ENCODE results near the gene PCNX2. TPM values are rescaled to one million over a fixed set of nuclear protein-coding genes. Genes with fewer than 3 reads are reported as not detected.
A peak's percentile ranks its signal among the peaks of the same experiment; 100 is the strongest.

Gene PCNX2
- total and polyA plus RNA-seq, 5 donors from 2014 or later, result 1.6 to 42.3 (median 3.1) TPM

DNA sequence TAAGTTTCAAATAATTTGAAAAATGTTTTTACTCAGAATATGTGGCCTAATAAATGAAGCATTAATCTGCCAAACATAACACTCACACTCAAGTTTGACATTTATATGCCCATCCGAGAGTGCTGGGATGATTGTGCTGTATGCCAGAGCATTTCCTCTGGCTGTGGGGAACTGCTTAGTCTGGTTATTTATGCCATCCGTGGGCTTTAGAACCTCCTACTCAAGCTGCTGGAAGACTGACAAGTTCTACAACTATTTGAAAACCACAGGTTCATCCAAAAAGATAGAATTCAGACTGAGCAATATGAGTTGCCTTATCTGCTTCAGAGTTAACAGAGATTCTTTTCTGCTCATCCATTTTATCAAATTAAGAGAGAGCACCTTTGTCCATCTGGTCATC is 25.9 kb downstream of the PCNX2 start:
- peaks cover 32% of the 10 kb centered on the region for H3K36me3 Mint-ChIP-seq
- Histone ChIP-seq H3K4me3 (ENCODE audit: low read depth, low read length) (no peak overlapping the region), H3K9me3 (ENCODE audit: control insufficient read depth in 2 of 2, low read length in 2 of 2) (no peaks in the 10 kb centered on the region), H3K27me3 (ENCODE audit: control insufficient read depth, insufficient read depth, low read length) (no peaks in the 10 kb centered on the region), H3K36me3 (ENCODE audit: control insufficient read depth, insufficient read depth, low read length) (peaks cover 6% of the 10 kb centered on the region), H3K4me1 (ENCODE audit: control insufficient read depth, insufficient read depth, low read length, poor library complexity, severe bottlenecking) (no peaks in the 10 kb centered on the region), H3K27ac (ENCODE audit: insufficient read depth, low read length, poor library complexity, severe bottlenecking) (no peak overlapping the region)
- H3K4me1 Mint-ChIP-seq, result peaks cover 3 to 21% (median 6%) of the 10 kb centered on the region in 4 donors
- H3K27me3 Mint-ChIP-seq, result no peaks in the 10 kb centered on the region
- no peak overlapping the region for H3K4me3 Mint-ChIP-seq
- DNase-seq (no peak), ATAC-seq (ENCODE audit: low read depth in 2 of 2) (no peak)
- H3K27ac Mint-ChIP-seq, result no peak overlapping the region
- H3K9me3 Mint-ChIP-seq, result peaks cover 0 to 3% (median 0%) of the 10 kb centered on the region in 7 donors

DNA sequence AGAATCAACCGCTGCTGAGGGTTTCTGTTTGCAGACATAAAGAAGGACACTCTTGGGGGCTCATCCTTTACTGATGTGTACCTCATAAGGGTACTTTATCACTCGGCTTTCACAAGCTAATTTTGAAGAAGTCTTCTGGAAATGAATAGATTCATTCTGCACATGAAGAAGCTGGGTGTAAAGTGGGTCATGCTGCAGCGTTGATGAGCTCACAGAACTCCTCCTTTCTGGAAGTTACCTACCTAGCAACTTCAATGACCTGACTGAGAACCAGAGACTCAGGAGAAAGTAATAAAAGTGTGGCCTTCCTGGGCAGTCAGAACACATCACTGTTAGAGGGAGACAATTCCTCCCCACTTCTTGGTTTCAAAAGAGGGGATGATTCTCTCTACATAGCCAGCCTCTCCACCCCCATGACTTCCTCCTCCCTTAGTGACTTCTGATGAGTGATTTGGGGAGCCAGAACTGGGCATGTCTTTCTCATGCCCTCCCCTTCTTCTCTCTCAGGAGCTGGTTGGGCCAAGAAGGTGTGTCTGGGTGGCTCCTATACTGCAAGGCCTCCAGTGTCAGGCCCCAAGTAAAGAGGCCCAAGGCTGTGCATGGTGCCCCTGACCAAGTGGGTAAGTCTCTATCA is 27.0 kb downstream of the PCNX2 start:
- no peak overlapping the region for H3K4me3 ChIP-seq (ENCODE audit: low read depth, low read length)
- peaks cover 4 to 16% (median 8%) of the 10 kb centered on the region in 4 donors for H3K4me1 Mint-ChIP-seq
- H3K27me3 Mint-ChIP-seq, result no peaks in the 10 kb centered on the region
- no peak for ATAC-seq (ENCODE audit: low read depth in 2 of 2)
- peak in 1 of 3 donors; percentile 10 for DNase-seq
- H3K9me3 ChIP-seq (ENCODE audit: control insufficient read depth in 2 of 2, low read length in 2 of 2), result no peaks in the 10 kb centered on the region
- H3K4me1 ChIP-seq (ENCODE audit: control insufficient read depth, insufficient read depth, low read length, poor library complexity, severe bottlenecking), result no peaks in the 10 kb centered on the region
- H3K4me3 Mint-ChIP-seq, result no peak overlapping the region
- no peaks in the 10 kb centered on the region for H3K27me3 ChIP-seq (ENCODE audit: control insufficient read depth, insufficient read depth, low read length)
- peaks cover 0 to 3% (median 0%) of the 10 kb centered on the region in 7 donors for H3K9me3 Mint-ChIP-seq
- H3K36me3 ChIP-seq (ENCODE audit: control insufficient read depth, insufficient read depth, low read length), result peaks cover 6% of the 10 kb centered on the region
- H3K27ac ChIP-seq (ENCODE audit: insufficient read depth, low read length, poor library complexity, severe bottlenecking), result no peak overlapping the region
- peak overlapping the region in 1 of 3 donors; percentile 35 for H3K27ac Mint-ChIP-seq
- peaks cover 33% of the 10 kb centered on the region for H3K36me3 Mint-ChIP-seq

DNA sequence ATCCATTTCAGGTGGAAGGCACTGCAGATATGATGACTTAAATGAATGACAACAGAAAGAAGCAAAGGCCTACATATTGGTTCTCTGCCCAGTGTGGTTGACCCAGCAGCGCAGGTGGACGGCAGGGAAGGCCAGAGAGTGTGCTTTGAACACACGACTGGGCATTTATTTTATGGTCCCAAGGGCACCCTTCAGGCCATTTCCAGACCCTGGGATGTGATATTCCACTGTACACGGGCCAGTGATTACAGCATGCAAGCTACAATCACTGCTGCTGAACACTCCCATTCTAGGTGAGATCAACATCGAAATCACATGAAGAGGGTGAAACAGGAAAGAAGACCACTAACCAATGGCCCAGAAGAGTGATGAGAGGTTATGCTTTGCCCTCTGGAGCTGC is 33.8 kb downstream of the PCNX2 start:
- H3K27ac Mint-ChIP-seq, result peak overlapping the region in 2 of 3 donors; percentile 66 to 73
- Histone ChIP-seq H3K27me3 (ENCODE audit: control insufficient read depth, insufficient read depth, low read length) (no peaks in the 10 kb centered on the region), H3K4me3 (ENCODE audit: low read depth, low read length) (peak overlapping the region; percentile 29), H3K36me3 (ENCODE audit: control insufficient read depth, insufficient read depth, low read length) (peaks cover 21% of the 10 kb centered on the region), H3K9me3 (ENCODE audit: control insufficient read depth in 2 of 2, low read length in 2 of 2) (no peaks in the 10 kb centered on the region), H3K4me1 (ENCODE audit: control insufficient read depth, insufficient read depth, low read length, poor library complexity, severe bottlenecking) (peaks cover 5% of the 10 kb centered on the region), H3K27ac (ENCODE audit: insufficient read depth, low read length, poor library complexity, severe bottlenecking) (no peak overlapping the region)
- H3K27me3 Mint-ChIP-seq, result no peaks in the 10 kb centered on the region
- DNase-seq, result no peak
- H3K36me3 Mint-ChIP-seq, result peaks cover 42% of the 10 kb centered on the region
- H3K4me3 Mint-ChIP-seq, result peak overlapping the region in 2 of 4 donors; percentile 8 to 31
- ATAC-seq (ENCODE audit: low read depth in 2 of 2), result no peak
- H3K9me3 Mint-ChIP-seq, result peaks cover 0 to 1% (median 0%) of the 10 kb centered on the region in 7 donors
- peaks cover 13 to 20% (median 20%) of the 10 kb centered on the region in 4 donors for H3K4me1 Mint-ChIP-seq

DNA sequence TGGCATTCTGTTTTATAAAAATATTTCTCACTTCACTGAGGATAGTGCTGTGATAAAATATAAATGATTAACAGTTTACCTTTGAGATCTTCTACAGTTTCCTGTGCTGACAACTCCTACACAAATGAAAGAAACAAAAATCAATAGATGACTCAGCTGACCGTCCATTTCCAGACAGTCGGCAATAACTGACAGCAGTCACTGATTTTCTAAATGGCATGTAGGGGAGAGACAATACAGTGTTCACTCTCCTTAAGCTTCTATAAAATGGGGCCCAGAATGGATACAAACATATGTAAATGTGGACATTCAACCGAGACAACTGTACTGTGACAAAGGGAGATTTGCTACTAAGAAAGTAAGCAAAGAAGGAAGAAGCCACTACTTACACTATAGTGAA is 34.3 kb downstream of the PCNX2 start:
- Mint-ChIP-seq H3K9me3 (peaks cover 0 to 1% (median 0%) of the 10 kb centered on the region in 7 donors), H3K27me3 (no peaks in the 10 kb centered on the region), H3K4me3 (peak overlapping the region in 2 of 4 donors; percentile 8 to 31), H3K27ac (peak overlapping the region; percentile 52 to 73 (median 66)), H3K36me3 (peaks cover 39% of the 10 kb centered on the region), H3K4me1 (peaks cover 13 to 20% (median 20%) of the 10 kb centered on the region in 4 donors)
- Histone ChIP-seq H3K4me3 (ENCODE audit: low read depth, low read length) (peak overlapping the region; percentile 22), H3K27me3 (ENCODE audit: control insufficient read depth, insufficient read depth, low read length) (no peaks in the 10 kb centered on the region), H3K4me1 (ENCODE audit: control insufficient read depth, insufficient read depth, low read length, poor library complexity, severe bottlenecking) (peaks cover 5% of the 10 kb centered on the region), H3K27ac (ENCODE audit: insufficient read depth, low read length, poor library complexity, severe bottlenecking) (no peak overlapping the region), H3K9me3 (ENCODE audit: control insufficient read depth in 2 of 2, low read length in 2 of 2) (no peaks in the 10 kb centered on the region), H3K36me3 (ENCODE audit: control insufficient read depth, insufficient read depth, low read length) (peaks cover 21% of the 10 kb centered on the region)
- peak in 1 of 3 donors; percentile 53 for DNase-seq
- ATAC-seq (ENCODE audit: low read depth in 2 of 2), result peak in 1 of 2 donors; percentile 34

DNA sequence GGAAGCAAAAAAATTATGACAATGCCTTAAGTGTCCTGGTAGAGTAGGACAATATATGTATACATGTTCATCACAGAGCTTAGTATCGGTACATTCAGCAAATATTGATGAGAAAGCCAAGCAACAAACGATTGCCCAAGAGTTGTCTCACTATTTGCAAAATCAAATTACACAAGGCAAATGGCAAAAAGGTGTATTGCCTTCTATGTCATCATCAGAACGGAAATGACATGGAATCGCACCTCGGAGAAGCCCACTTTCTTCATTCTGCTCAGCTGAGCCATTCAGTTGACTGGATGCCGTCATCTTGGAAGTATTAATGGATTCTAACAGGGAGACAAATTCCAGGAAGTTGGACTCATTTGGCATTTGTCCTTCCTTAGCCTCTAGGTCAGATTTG is 37.7 kb downstream of the PCNX2 start:
- Mint-ChIP-seq H3K4me3 (no peak overlapping the region), H3K36me3 (peaks cover 34% of the 10 kb centered on the region), H3K27me3 (no peaks in the 10 kb centered on the region), H3K4me1 (peaks cover 16 to 20% (median 19%) of the 10 kb centered on the region in 4 donors), H3K27ac (no peak overlapping the region), H3K9me3 (peaks cover 0 to 1% (median 0%) of the 10 kb centered on the region in 7 donors)
- Histone ChIP-seq H3K36me3 (ENCODE audit: control insufficient read depth, insufficient read depth, low read length) (peaks cover 21% of the 10 kb centered on the region), H3K27ac (ENCODE audit: insufficient read depth, low read length, poor library complexity, severe bottlenecking) (no peak overlapping the region), H3K4me1 (ENCODE audit: control insufficient read depth, insufficient read depth, low read length, poor library complexity, severe bottlenecking) (peaks cover 5% of the 10 kb centered on the region), H3K27me3 (ENCODE audit: control insufficient read depth, insufficient read depth, low read length) (no peaks in the 10 kb centered on the region), H3K9me3 (ENCODE audit: control insufficient read depth in 2 of 2, low read length in 2 of 2) (no peaks in the 10 kb centered on the region), H3K4me3 (ENCODE audit: low read depth, low read length) (no peak overlapping the region)
- DNase-seq (no peak), ATAC-seq (ENCODE audit: low read depth in 2 of 2) (no peak)

DNA sequence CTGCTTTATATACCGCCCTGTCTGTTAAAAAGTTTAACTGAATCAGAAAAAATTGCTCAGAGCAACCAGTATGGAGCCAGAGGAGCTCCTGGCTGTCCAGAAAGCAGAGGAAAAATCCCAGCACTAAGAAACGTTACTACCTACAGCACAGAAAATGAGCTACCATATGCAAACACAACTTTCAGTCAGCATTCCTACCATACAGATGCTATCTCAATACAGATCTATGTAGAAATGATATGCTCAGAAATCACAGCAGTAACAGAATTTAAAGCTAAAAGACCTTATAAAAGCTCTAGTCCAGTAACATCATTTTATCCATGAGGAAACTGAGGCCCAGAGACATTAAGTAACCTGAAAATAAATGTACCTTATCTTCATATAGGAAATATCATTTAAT is 38.7 kb downstream of the PCNX2 start:
- Mint-ChIP-seq H3K27me3 (no peaks in the 10 kb centered on the region), H3K4me3 (no peak overlapping the region), H3K9me3 (peaks cover 0 to 1% (median 0%) of the 10 kb centered on the region in 7 donors), H3K36me3 (peaks cover 36% of the 10 kb centered on the region), H3K4me1 (peaks cover 12 to 18% (median 18%) of the 10 kb centered on the region in 4 donors), H3K27ac (no peak overlapping the region)
- no peaks in the 10 kb centered on the region for H3K27me3 ChIP-seq (ENCODE audit: control insufficient read depth, insufficient read depth, low read length)
- DNase-seq (no peak), ATAC-seq (ENCODE audit: low read depth in 2 of 2) (no peak)
- no peaks in the 10 kb centered on the region for H3K9me3 ChIP-seq (ENCODE audit: control insufficient read depth in 2 of 2, low read length in 2 of 2)
- peaks cover 5% of the 10 kb centered on the region for H3K4me1 ChIP-seq (ENCODE audit: control insufficient read depth, insufficient read depth, low read length, poor library complexity, severe bottlenecking)
- no peak overlapping the region for H3K4me3 ChIP-seq (ENCODE audit: low read depth, low read length)
- no peak overlapping the region for H3K27ac ChIP-seq (ENCODE audit: insufficient read depth, low read length, poor library complexity, severe bottlenecking)
- peaks cover 22% of the 10 kb centered on the region for H3K36me3 ChIP-seq (ENCODE audit: control insufficient read depth, insufficient read depth, low read length)

DNA sequence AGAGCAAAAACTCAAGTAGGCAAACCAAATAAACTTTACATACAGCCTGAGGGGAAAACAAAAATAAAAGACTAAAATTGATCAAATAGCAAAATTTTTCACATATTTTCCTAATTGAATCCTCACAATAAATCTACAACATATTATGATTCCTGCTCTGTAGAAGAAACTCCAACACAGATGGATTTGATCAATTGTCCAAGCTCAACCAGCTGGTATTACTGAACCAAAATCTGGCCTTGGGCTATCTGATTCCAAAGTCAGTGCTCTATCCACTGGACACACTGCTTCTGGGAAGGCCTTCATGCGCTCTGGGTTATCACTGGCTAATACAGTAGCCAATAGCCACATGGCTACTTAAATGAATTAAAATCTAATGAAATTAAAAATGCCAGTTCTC is 39.3 kb downstream of the PCNX2 start:
- H3K27me3 ChIP-seq (ENCODE audit: control insufficient read depth, insufficient read depth, low read length), result no peaks in the 10 kb centered on the region
- H3K4me3 ChIP-seq (ENCODE audit: low read depth, low read length), result no peak overlapping the region
- Mint-ChIP-seq H3K4me1 (peaks cover 6 to 13% (median 12%) of the 10 kb centered on the region in 4 donors), H3K4me3 (no peak overlapping the region), H3K36me3 (peaks cover 35% of the 10 kb centered on the region), H3K27ac (no peak overlapping the region), H3K27me3 (no peaks in the 10 kb centered on the region), H3K9me3 (peaks cover 0 to 1% (median 0%) of the 10 kb centered on the region in 7 donors)
- DNase-seq (no peak), ATAC-seq (ENCODE audit: low read depth in 2 of 2) (no peak)
- H3K4me1 ChIP-seq (ENCODE audit: control insufficient read depth, insufficient read depth, low read length, poor library complexity, severe bottlenecking), result no peaks in the 10 kb centered on the region
- H3K9me3 ChIP-seq (ENCODE audit: control insufficient read depth in 2 of 2, low read length in 2 of 2), result no peaks in the 10 kb centered on the region
- H3K36me3 ChIP-seq (ENCODE audit: control insufficient read depth, insufficient read depth, low read length), result peaks cover 27% of the 10 kb centered on the region
- H3K27ac ChIP-seq (ENCODE audit: insufficient read depth, low read length, poor library complexity, severe bottlenecking), result no peak overlapping the region

DNA sequence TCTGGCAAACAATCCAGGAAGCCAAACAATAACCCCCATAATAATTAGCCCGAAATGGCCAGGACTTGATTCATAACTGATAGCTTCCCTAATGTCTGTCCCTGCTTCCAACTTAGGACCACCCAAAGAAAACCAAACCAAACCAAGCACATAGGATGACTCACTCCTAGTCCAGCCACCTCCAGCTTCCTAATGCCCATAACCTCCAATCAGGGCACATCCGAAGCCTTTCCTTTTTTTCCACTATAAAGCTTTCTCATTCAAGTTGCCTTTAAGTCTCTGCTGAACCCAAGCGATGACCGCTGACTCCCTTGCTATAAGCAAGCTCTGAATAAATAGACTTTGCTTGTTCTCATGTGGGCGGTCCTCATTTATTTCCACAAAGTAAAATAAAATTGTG is 40.4 kb downstream of the PCNX2 start:
- peaks cover 0 to 10% (median 6%) of the 10 kb centered on the region in 4 donors for H3K4me1 Mint-ChIP-seq
- H3K9me3 Mint-ChIP-seq, result peaks cover 0 to 1% (median 0%) of the 10 kb centered on the region in 7 donors
- no peak for DNase-seq
- Histone ChIP-seq H3K9me3 (ENCODE audit: control insufficient read depth in 2 of 2, low read length in 2 of 2) (no peaks in the 10 kb centered on the region), H3K4me3 (ENCODE audit: low read depth, low read length) (no peak overlapping the region), H3K4me1 (ENCODE audit: control insufficient read depth, insufficient read depth, low read length, poor library complexity, severe bottlenecking) (no peaks in the 10 kb centered on the region), H3K27ac (ENCODE audit: insufficient read depth, low read length, poor library complexity, severe bottlenecking) (no peak overlapping the region), H3K27me3 (ENCODE audit: control insufficient read depth, insufficient read depth, low read length) (no peaks in the 10 kb centered on the region), H3K36me3 (ENCODE audit: control insufficient read depth, insufficient read depth, low read length) (peaks cover 34% of the 10 kb centered on the region)
- ATAC-seq (ENCODE audit: low read depth in 2 of 2), result no peak
- H3K36me3 Mint-ChIP-seq, result peaks cover 42% of the 10 kb centered on the region
- H3K4me3 Mint-ChIP-seq, result no peak overlapping the region
- no peaks in the 10 kb centered on the region for H3K27me3 Mint-ChIP-seq
- no peak overlapping the region for H3K27ac Mint-ChIP-seq
